IPS-20b (cell line): ENCODE data around the gene ADRB1.

Source experiments
- H3K27ac ChIP-seq: one replicate; pipeline ENCODE4 v1.5.1; 2013; ENCODE audit warnings: low read length
- H3K27me3 ChIP-seq: 2 replicates; pipeline ENCODE4 v1.6.1; 2013; ENCODE audit warnings: mild to moderate bottlenecking, low read length, inconsistent platforms; ENCODE audit not compliant: insufficient read depth
- H3K36me3 ChIP-seq: 2 replicates; pipeline ENCODE4 v1.6.1; 2013; ENCODE audit warnings: low read depth, mild to moderate bottlenecking, inconsistent platforms, low read length, moderate library complexity; ENCODE audit not compliant: insufficient read depth
- H3K4me1 ChIP-seq: 2 replicates; pipeline ENCODE4 v1.6.1; 2013; ENCODE audit warnings: mild to moderate bottlenecking, control low read depth, inconsistent platforms, low read length, moderate library complexity; ENCODE audit not compliant: insufficient read depth
- H3K4me3 ChIP-seq: 2 replicates; pipeline ENCODE4 v1.5.1; 2013; ENCODE audit warnings: mild to moderate bottlenecking, low read length, inconsistent platforms
- H3K9ac ChIP-seq: 2 replicates; pipeline ENCODE4 v1.6.1; 2013; ENCODE audit warnings: low read depth, mild to moderate bottlenecking, inconsistent platforms, low read length, moderate library complexity
- H3K9me3 ChIP-seq: 2 replicates; pipeline ENCODE4 v1.6.1; 2013; ENCODE audit warnings: mild to moderate bottlenecking, low read depth, low read length, inconsistent platforms; ENCODE audit not compliant: insufficient read depth

Gene ADRB1

DNA sequence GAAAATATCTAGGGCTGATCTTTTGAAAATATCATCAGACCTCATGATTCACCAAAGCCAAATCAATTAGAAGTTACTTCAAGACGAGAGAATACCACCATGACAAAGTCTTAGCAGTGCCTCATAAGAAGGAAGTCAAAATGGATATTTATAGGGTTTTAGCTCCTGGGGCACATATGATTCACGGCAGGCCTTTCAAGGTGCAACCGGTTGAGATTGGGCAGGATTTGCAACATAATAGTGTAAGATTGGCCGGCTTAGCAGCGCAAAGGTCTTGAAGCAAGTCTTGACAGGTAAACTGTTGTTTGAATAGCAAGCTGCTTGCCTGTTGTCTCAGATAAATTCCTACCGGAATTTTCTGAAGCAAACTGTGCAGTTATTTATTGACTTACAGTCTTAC lies 17.5 kb downstream of the ADRB1 start:
- H3K9ac ChIP-seq = no peak overlapping the region
- no peak overlapping the region for H3K27ac ChIP-seq
- H3K27me3 ChIP-seq = no peaks in the 10 kb centered on the region
- no peak overlapping the region for H3K4me3 ChIP-seq
- H3K9me3 ChIP-seq = no peaks in the 10 kb centered on the region
- peaks cover 9% of the 10 kb centered on the region for H3K4me1 ChIP-seq
- no peaks in the 10 kb centered on the region for H3K36me3 ChIP-seq

DNA sequence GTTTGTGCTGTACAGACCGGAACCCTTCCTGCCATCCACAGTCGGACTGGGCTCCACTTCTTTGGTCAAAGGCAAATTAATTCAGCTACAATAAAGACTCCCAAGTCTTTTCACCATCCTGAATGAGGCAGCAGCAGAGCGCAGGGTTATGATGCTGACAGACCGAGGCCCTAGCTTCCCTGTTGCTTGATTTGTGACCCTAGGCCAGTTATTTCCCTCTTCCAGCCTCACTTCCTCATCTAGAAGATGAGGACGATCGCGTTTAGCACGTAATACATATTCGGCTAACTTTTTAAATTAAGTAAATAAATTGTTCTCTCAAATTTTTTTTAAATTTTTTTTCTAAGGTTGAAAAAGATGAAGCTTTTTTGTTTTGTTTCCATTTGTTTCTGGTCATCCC lies 18.1 kb downstream of the ADRB1 start:
- no peaks in the 10 kb centered on the region for H3K27me3 ChIP-seq
- no peak overlapping the region for H3K27ac ChIP-seq
- H3K9me3 ChIP-seq = no peaks in the 10 kb centered on the region
- no peaks in the 10 kb centered on the region for H3K36me3 ChIP-seq
- peaks cover 9% of the 10 kb centered on the region for H3K4me1 ChIP-seq
- H3K9ac ChIP-seq = no peak overlapping the region
- H3K4me3 ChIP-seq = no peak overlapping the region

- H3K9me3 ChIP-seq = no peaks in the 10 kb centered on the region
- H3K4me1 ChIP-seq = peaks cover 9% of the 10 kb centered on the region
Measured at GRCh38 chr10:114064151-114065048, 20.7 kb downstream of the ADRB1 start.

GRCh38 chr10:114065049-114065435 lies 21.4 kb downstream of the ADRB1 start:
- Histone ChIP-seq H3K9ac (no peak overlapping the region), H3K36me3 (no peaks in the 10 kb centered on the region), H3K27me3 (no peaks in the 10 kb centered on the region), H3K4me3 (no peak overlapping the region), H3K9me3 (no peaks in the 10 kb centered on the region), H3K4me1 (peaks cover 9% of the 10 kb centered on the region), H3K27ac (no peak overlapping the region)

More at GRCh38 chr10:114064151-114065048, 20.7 kb downstream of the ADRB1 start:
- H3K27ac ChIP-seq = no peak overlapping the region
- no peak overlapping the region for H3K9ac ChIP-seq
- H3K27me3 ChIP-seq = no peaks in the 10 kb centered on the region
- H3K4me3 ChIP-seq = no peak overlapping the region
- H3K36me3 ChIP-seq = no peaks in the 10 kb centered on the region

DNA sequence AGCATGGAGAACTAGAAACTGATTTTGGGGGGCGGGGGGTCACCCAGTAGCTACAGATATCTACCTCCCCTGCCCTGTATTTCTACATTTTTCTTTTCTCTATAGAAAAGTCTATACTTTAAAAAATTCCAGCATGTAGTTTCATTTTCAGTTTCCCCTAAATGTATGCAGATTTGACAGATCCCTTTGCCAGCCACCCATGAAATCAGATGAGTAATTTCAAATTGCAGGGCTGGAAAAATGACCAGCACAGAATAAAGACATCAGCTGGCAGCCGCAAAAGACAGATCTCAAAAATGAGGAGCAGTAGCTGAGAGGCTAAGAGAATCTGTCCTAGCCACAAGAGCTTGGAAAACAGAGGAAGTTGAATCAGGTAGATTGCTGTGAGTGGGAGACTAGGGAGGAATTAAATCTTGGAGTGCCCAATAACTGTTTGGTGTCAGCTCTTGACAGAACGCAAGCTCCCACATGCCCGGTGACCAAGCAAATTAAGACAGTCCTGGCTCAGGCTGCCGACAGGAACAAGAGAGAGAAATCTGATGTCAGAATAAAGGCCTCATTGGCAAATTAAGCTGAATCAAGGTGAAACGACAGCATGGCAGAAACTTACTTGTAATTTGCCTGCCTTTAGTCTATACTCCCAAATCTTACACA lies 24.5 kb downstream of the ADRB1 start:
- Histone ChIP-seq H3K27me3 (no peaks in the 10 kb centered on the region), H3K27ac (no peak overlapping the region), H3K4me1 (no peaks in the 10 kb centered on the region), H3K9ac (no peak overlapping the region), H3K36me3 (no peaks in the 10 kb centered on the region), H3K4me3 (no peak overlapping the region), H3K9me3 (no peaks in the 10 kb centered on the region)

DNA sequence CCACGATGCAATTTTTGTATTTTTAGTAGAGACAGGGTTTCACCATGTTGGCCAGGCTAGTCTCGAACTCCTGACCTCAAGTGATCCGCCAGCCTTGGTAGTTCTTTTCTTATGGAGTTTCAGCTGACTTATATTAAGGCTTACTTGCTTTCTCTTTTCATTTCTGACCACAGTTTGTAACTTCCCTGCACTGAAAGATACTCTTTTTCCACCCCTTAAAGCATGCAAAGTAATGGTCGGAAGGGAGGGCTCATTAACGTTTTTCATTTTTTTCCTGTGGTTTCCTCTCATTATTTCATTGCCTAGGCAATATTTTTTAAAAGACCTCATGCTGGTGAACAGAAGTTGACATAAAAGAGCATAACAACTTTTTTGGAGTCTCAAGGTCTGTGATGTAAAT lies 27.0 kb downstream of the ADRB1 start:
- no peaks in the 10 kb centered on the region for H3K27me3 ChIP-seq
- H3K4me3 ChIP-seq = no peak overlapping the region
- H3K4me1 ChIP-seq = no peaks in the 10 kb centered on the region
- no peak overlapping the region for H3K27ac ChIP-seq
- no peaks in the 10 kb centered on the region for H3K9me3 ChIP-seq
- no peaks in the 10 kb centered on the region for H3K36me3 ChIP-seq
- H3K9ac ChIP-seq = no peak overlapping the region

GRCh38 chr10:114071178-114071577 lies 27.5 kb downstream of the ADRB1 start:
- no peak overlapping the region for H3K4me3 ChIP-seq
- H3K27ac ChIP-seq = no peak overlapping the region
- no peaks in the 10 kb centered on the region for H3K27me3 ChIP-seq
- no peaks in the 10 kb centered on the region for H3K4me1 ChIP-seq
- no peaks in the 10 kb centered on the region for H3K9me3 ChIP-seq
- no peak overlapping the region for H3K9ac ChIP-seq
- no peaks in the 10 kb centered on the region for H3K36me3 ChIP-seq

- Histone ChIP-seq H3K4me1 (no peaks in the 10 kb centered on the region), H3K27me3 (no peaks in the 10 kb centered on the region), H3K9ac (no peak overlapping the region), H3K4me3 (no peak overlapping the region), H3K36me3 (no peaks in the 10 kb centered on the region), H3K9me3 (no peaks in the 10 kb centered on the region), H3K27ac (no peak overlapping the region)
Measured at GRCh38 chr10:114073395-114074186, 29.9 kb downstream of the ADRB1 start.

GRCh38 chr10:114075093-114075492 lies 31.4 kb downstream of the ADRB1 start:
- H3K4me3 ChIP-seq = no peak overlapping the region

DNA sequence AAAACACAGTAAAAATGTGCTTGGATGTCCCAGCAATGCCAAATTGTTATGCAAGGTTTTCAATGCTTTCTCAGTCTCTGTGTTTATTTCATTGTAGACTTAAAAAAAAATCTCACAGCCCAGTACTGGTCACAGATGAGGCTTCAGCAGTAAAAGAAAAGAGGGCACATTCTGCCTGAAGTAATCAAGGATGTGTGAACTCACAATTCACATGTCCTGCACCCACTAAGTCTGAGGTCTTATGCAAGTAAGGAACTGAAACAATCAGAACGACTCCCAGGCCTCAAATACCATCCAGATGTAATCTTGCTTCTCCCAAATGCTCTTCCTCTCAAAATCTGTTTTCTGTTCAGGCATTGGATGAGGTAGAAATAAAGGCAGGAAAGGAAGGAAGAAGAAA lies 33.7 kb downstream of the ADRB1 start:
- Histone ChIP-seq H3K27me3 (no peaks in the 10 kb centered on the region), H3K27ac (no peak overlapping the region), H3K36me3 (no peaks in the 10 kb centered on the region), H3K4me3 (no peak overlapping the region), H3K9ac (no peak overlapping the region), H3K4me1 (no peaks in the 10 kb centered on the region), H3K9me3 (no peaks in the 10 kb centered on the region)

More at GRCh38 chr10:114075093-114075492, 31.4 kb downstream of the ADRB1 start:
- H3K9ac ChIP-seq = no peak overlapping the region
- H3K9me3 ChIP-seq = no peaks in the 10 kb centered on the region
- no peaks in the 10 kb centered on the region for H3K36me3 ChIP-seq
- H3K27ac ChIP-seq = no peak overlapping the region
- no peaks in the 10 kb centered on the region for H3K4me1 ChIP-seq
- H3K27me3 ChIP-seq = no peaks in the 10 kb centered on the region

GRCh38 chr10:114077815-114078219 lies 34.2 kb downstream of the ADRB1 start:
- no peaks in the 10 kb centered on the region for H3K27me3 ChIP-seq
- H3K4me3 ChIP-seq = no peak overlapping the region
- no peaks in the 10 kb centered on the region for H3K9me3 ChIP-seq
- no peaks in the 10 kb centered on the region for H3K36me3 ChIP-seq
- no peaks in the 10 kb centered on the region for H3K4me1 ChIP-seq
- H3K27ac ChIP-seq = no peak overlapping the region
- H3K9ac ChIP-seq = no peak overlapping the region
